ENCODE measurements around the gene SDHD. TPM values are rescaled to one million over a fixed set of nuclear protein-coding genes. Genes with fewer than 3 reads are reported as not detected.

The SDHD gene
- total RNA-seq (2021) (94.3 to 105 TPM (median 98.9 TPM) in 3 replicates), Bru-seq, nascent RNA (percentile 96 among the genes with signal in this experiment)
- long read RNA-seq, experiment 1, transcript SDHD-201 (4 exons, 1,439 nt) = major isoform, 675 of 697 reads
- long read RNA-seq, experiment 1, partial matches to known transcripts = 9 of 697 reads
- long read RNA-seq, experiment 1, other reads (novel, unspliced or antisense) = 10 of 697 reads
- long read RNA-seq, experiment 2, transcript SDHD-206 (4 exons, 754 nt) = major isoform, 20 of 184 reads
- long read RNA-seq, experiment 2, partial matches to known transcripts = 23 of 184 reads
- long read RNA-seq, experiment 2, other reads (novel, unspliced or antisense) = 141 of 184 reads
- long read RNA-seq, experiment 3, transcript SDHD-201 (4 exons, 1,439 nt) = major isoform, 1,328 of 1,384 reads
- long read RNA-seq, experiment 3, transcript SDHD-205 (3 exons, 905 nt) = minor isoform, 6 of 1,384 reads
- long read RNA-seq, experiment 3, transcript SDHD-206 (4 exons, 754 nt) = minor isoform, 6 of 1,384 reads
- long read RNA-seq, experiment 3, partial matches to known transcripts = 0 of 1,384 reads
- long read RNA-seq, experiment 3, other reads (novel, unspliced or antisense) = 40 of 1,384 reads

DNA sequence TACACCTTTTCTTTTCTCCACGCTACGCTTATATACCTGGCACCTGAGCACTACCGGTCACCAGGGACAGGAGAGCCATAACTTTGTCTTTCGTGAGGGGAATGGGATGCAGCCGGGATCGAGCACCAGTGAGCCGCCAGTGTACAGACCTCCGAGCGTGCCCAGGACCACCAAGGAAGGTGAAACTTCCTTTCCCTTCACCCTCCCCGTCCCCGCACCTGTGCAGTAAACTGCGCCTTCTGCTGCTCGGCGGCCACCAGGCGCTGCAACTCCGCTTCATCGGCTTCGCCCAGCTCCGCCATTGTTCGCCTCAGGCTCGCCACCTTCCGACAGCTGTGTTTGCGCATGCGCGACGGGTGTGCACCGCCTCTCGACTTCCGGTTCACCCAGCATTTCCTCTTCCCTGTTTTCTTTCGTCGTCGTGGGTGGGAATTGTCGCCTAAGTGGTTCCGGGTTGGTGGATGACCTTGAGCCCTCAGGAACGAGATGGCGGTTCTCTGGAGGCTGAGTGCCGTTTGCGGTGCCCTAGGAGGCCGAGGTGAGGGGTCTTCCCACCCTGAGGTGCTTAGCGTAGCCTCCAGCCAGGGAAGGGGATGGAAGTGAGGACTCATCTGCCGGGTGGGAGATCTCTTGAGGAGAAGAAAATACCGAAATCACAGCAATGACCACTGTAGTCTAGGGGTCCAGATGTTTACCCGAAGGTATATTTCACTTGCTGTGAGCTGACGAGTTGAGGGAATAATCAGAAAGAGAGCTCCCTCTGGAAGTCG, at the start of gene SDHD, which contains the start of gene TIMM8B:
Gene SDHD, plus strand, starts transcription at position 452 of the 770 bp plus-strand sequence. Its CDS starts 35 bp downstream, at position 487.
Gene TIMM8B, minus strand, starts transcription at position 335 of the 770 bp plus-strand sequence. Its CDS starts 33 bp downstream, at position 302.
- POLR2A ChIA-PET = no interaction called here
- H3K4me3 Mint-ChIP-seq = peak within 1 kb of the TSS; percentile 98
- peaks cover 4% of the 10 kb centered on the region for H3K27me3 Mint-ChIP-seq (ENCODE audit: low read depth)
- peak; percentile 95 for DNase-seq (ENCODE audit: low spot score)
- ATAC-seq = peak; percentile 91
- H3K27ac Mint-ChIP-seq = peak within 1 kb of the TSS; percentile 98
- peaks cover 90% of the 10 kb centered on the region for H3K36me3 Mint-ChIP-seq
- peaks cover 22% of the 10 kb centered on the region for H3K4me1 Mint-ChIP-seq
- CTCF ChIA-PET = interaction anchor here (1.0 to 1.3 kb wide), 5 partner anchors 10 to 194 kb away, joined by 3 to 4 read pairs (median 3); partner anchors contain the start of gene BCO2
- no peaks in the 10 kb centered on the region for H3K9me3 Mint-ChIP-seq
- TF ChIP-seq CREM (CRISPR knock-in tag; IDR thresholded peaks at IDR 0.05) (peak; percentile 67; the same call in 1 of the 2 replicates), CREB1 (CRISPR knock-in tag; IDR thresholded peaks at IDR 0.05) (0 out of 2 replicates have a peak, but pooled peaks have one; percentile 61), SMAD3 (CRISPR knock-in tag; IDR thresholded peaks at IDR 0.05; ENCODE audit: borderline replicate concordance) (no peak), ZNF138 (CRISPR knock-in tag; conservative IDR thresholded peaks at IDR 0.05) (no peak), SMAD4 (CRISPR knock-in tag; IDR thresholded peaks at IDR 0.05) (no peak), EMX1 (CRISPR knock-in tag; IDR thresholded peaks at IDR 0.05) (no peak), TP53 (CRISPR knock-in tag; IDR thresholded peaks at IDR 0.05) (0 out of 2 replicates have a peak, but pooled peaks have one; percentile 26), ZNF219 (CRISPR knock-in tag; IDR thresholded peaks at IDR 0.05; ENCODE audit: borderline replicate concordance) (no peak), NR3C1 (CRISPR knock-in tag; conservative IDR thresholded peaks at IDR 0.05; ENCODE audit: low read depth) (no peak), ZNF263 (CRISPR knock-in tag; IDR thresholded peaks at IDR 0.05; ENCODE audit: low read depth) (no peak), IRF2 (CRISPR knock-in tag; IDR thresholded peaks at IDR 0.05; ENCODE audit: borderline replicate concordance, low read depth) (no peak)
- TF ChIP-seq, protein P1, sequence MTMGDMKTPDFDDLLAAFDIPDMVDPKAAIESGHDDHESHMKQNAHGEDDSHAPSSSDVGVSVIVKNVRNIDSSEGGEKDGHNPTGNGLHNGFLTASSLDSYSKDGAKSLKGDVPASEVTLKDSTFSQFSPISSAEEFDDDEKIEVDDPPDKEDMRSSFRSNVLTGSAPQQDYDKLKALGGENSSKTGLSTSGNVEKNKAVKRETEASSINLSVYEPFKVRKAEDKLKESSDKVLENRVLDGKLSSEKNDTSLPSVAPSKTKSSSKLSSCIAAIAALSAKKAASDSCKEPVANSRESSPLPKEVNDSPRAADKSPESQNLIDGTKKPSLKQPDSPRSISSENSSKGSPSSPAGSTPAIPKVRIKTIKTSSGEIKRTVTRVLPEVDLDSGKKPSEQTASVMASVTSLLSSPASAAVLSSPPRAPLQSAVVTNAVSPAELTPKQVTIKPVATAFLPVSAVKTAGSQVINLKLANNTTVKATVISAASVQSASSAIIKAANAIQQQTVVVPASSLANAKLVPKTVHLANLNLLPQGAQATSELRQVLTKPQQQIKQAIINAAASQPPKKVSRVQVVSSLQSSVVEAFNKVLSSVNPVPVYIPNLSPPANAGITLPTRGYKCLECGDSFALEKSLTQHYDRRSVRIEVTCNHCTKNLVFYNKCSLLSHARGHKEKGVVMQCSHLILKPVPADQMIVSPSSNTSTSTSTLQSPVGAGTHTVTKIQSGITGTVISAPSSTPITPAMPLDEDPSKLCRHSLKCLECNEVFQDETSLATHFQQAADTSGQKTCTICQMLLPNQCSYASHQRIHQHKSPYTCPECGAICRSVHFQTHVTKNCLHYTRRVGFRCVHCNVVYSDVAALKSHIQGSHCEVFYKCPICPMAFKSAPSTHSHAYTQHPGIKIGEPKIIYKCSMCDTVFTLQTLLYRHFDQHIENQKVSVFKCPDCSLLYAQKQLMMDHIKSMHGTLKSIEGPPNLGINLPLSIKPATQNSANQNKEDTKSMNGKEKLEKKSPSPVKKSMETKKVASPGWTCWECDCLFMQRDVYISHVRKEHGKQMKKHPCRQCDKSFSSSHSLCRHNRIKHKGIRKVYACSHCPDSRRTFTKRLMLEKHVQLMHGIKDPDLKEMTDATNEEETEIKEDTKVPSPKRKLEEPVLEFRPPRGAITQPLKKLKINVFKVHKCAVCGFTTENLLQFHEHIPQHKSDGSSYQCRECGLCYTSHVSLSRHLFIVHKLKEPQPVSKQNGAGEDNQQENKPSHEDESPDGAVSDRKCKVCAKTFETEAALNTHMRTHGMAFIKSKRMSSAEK (CRISPR knock-in tag; IDR thresholded peaks at IDR 0.05; ENCODE audit: borderline replicate concordance) = no peak
- TF ChIP-seq, protein P2, sequence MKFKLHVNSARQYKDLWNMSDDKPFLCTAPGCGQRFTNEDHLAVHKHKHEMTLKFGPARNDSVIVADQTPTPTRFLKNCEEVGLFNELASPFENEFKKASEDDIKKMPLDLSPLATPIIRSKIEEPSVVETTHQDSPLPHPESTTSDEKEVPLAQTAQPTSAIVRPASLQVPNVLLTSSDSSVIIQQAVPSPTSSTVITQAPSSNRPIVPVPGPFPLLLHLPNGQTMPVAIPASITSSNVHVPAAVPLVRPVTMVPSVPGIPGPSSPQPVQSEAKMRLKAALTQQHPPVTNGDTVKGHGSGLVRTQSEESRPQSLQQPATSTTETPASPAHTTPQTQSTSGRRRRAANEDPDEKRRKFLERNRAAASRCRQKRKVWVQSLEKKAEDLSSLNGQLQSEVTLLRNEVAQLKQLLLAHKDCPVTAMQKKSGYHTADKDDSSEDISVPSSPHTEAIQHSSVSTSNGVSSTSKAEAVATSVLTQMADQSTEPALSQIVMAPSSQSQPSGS (CRISPR knock-in tag; IDR thresholded peaks at IDR 0.05; ENCODE audit: borderline replicate concordance, low read depth) = no peak
- TF ChIP-seq, protein P3, sequence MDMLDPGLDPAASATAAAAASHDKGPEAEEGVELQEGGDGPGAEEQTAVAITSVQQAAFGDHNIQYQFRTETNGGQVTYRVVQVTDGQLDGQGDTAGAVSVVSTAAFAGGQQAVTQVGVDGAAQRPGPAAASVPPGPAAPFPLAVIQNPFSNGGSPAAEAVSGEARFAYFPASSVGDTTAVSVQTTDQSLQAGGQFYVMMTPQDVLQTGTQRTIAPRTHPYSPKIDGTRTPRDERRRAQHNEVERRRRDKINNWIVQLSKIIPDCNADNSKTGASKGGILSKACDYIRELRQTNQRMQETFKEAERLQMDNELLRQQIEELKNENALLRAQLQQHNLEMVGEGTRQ (CRISPR knock-in tag; IDR thresholded peaks at IDR 0.05) = no peak; the same call in 1 of the 2 replicates
- TF ChIP-seq, protein P4, sequence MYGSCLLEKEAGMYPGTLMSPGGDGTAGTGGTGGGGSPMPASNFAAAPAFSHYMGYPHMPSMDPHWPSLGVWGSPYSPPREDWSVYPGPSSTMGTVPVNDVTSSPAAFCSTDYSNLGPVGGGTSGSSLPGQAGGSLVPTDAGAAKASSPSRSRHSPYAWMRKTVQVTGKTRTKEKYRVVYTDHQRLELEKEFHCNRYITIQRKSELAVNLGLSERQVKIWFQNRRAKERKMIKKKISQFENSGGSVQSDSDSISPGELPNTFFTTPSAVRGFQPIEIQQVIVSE (CRISPR knock-in tag; IDR thresholded peaks at IDR 0.05; ENCODE audit: borderline replicate concordance) = no peak
- TF ChIP-seq, protein P5, sequence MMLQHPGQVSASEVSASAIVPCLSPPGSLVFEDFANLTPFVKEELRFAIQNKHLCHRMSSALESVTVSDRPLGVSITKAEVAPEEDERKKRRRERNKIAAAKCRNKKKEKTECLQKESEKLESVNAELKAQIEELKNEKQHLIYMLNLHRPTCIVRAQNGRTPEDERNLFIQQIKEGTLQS (CRISPR knock-in tag; conservative IDR thresholded peaks at IDR 0.05) = no peak
- TF ChIP-seq, protein P6, sequence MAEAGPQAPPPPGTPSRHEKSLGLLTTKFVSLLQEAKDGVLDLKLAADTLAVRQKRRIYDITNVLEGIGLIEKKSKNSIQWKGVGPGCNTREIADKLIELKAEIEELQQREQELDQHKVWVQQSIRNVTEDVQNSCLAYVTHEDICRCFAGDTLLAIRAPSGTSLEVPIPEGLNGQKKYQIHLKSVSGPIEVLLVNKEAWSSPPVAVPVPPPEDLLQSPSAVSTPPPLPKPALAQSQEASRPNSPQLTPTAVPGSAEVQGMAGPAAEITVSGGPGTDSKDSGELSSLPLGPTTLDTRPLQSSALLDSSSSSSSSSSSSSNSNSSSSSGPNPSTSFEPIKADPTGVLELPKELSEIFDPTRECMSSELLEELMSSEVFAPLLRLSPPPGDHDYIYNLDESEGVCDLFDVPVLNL (CRISPR knock-in tag; IDR thresholded peaks at IDR 0.05; ENCODE audit: borderline replicate concordance, low read depth) = no peak
- TF ChIP-seq, protein P7, sequence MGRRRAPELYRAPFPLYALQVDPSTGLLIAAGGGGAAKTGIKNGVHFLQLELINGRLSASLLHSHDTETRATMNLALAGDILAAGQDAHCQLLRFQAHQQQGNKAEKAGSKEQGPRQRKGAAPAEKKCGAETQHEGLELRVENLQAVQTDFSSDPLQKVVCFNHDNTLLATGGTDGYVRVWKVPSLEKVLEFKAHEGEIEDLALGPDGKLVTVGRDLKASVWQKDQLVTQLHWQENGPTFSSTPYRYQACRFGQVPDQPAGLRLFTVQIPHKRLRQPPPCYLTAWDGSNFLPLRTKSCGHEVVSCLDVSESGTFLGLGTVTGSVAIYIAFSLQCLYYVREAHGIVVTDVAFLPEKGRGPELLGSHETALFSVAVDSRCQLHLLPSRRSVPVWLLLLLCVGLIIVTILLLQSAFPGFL (CRISPR knock-in tag; IDR thresholded peaks at IDR 0.05; ENCODE audit: borderline replicate concordance) = no peak
